ENCODE data around the gene SMYD3.
"Not testable (repeated sequence)": the region's sequence is repeated elsewhere in the genome, so short reads cannot be mapped to it uniquely, and the experiment has no call there.

SMYD3 gene

GRCh38 chr1:246071981-246072380, 435.1 kb downstream of the SMYD3 start:
- not testable (repeated sequence) for H3K27me3 ChIP-seq (ENCODE audit: control insufficient read depth in 2 of 2, insufficient read depth in 2 of 2, low read length in 2 of 2); H3K27ac ChIP-seq (ENCODE audit: low read depth in 2 of 2, low read length in 2 of 2); H3K9me3 ChIP-seq (ENCODE audit: control insufficient read depth in 2 of 2, low read length in 2 of 2); H3K4me1 ChIP-seq (ENCODE audit: control insufficient read depth in 2 of 2, insufficient read depth in 2 of 2, low read length in 2 of 2); H3K9ac ChIP-seq (ENCODE audit: low read depth in 1 of 2, low read length in 2 of 2); H3K4me3 ChIP-seq (ENCODE audit: low read length in 2 of 2); H3K36me3 ChIP-seq (ENCODE audit: control insufficient read depth in 2 of 2, insufficient read depth in 2 of 2, low read length in 2 of 2)

GRCh38 chr1:246071561-246071960, 435.5 kb downstream of the SMYD3 start:
- H3K9me3 ChIP-seq (ENCODE audit: control insufficient read depth in 2 of 2, low read length in 2 of 2); H3K4me3 ChIP-seq (ENCODE audit: low read length in 2 of 2); H3K27ac ChIP-seq (ENCODE audit: low read depth in 2 of 2, low read length in 2 of 2); H3K9ac ChIP-seq (ENCODE audit: low read depth in 1 of 2, low read length in 2 of 2); H3K36me3 ChIP-seq (ENCODE audit: control insufficient read depth in 2 of 2, insufficient read depth in 2 of 2, low read length in 2 of 2); H3K27me3 ChIP-seq (ENCODE audit: control insufficient read depth in 2 of 2, insufficient read depth in 2 of 2, low read length in 2 of 2); H3K4me1 ChIP-seq (ENCODE audit: control insufficient read depth in 2 of 2, insufficient read depth in 2 of 2, low read length in 2 of 2): not testable (repeated sequence)

- H3K9ac ChIP-seq (ENCODE audit: low read depth in 1 of 2, low read length in 2 of 2) = no peak overlapping the region
- H3K27me3 ChIP-seq (ENCODE audit: control insufficient read depth in 2 of 2, insufficient read depth in 2 of 2, low read length in 2 of 2) = no peaks in the 10 kb centered on the region
- H3K36me3 ChIP-seq (ENCODE audit: control insufficient read depth in 2 of 2, insufficient read depth in 2 of 2, low read length in 2 of 2) = no peaks in the 10 kb centered on the region
- no peak overlapping the region for H3K4me3 ChIP-seq (ENCODE audit: low read length in 2 of 2)
- no peaks in the 10 kb centered on the region for H3K4me1 ChIP-seq (ENCODE audit: control insufficient read depth in 2 of 2, insufficient read depth in 2 of 2, low read length in 2 of 2)
- H3K9me3 ChIP-seq (ENCODE audit: control insufficient read depth in 2 of 2, low read length in 2 of 2) = no peaks in the 10 kb centered on the region
- H3K27ac ChIP-seq (ENCODE audit: low read depth in 2 of 2, low read length in 2 of 2) = no peak overlapping the region
Measured at GRCh38 chr1:246069581-246069980, 437.5 kb downstream of the SMYD3 start.

GRCh38 chr1:246068619-246069509, 438.2 kb downstream of the SMYD3 start:
- H3K9me3 ChIP-seq (ENCODE audit: control insufficient read depth in 2 of 2, low read length in 2 of 2) = no peaks in the 10 kb centered on the region

GRCh38 chr1:246068217-246068512, 438.9 kb downstream of the SMYD3 start:
- Histone ChIP-seq H3K9ac (ENCODE audit: low read depth in 1 of 2, low read length in 2 of 2) (no peak overlapping the region), H3K9me3 (ENCODE audit: control insufficient read depth in 2 of 2, low read length in 2 of 2) (no peaks in the 10 kb centered on the region), H3K4me1 (ENCODE audit: control insufficient read depth in 2 of 2, insufficient read depth in 2 of 2, low read length in 2 of 2) (no peaks in the 10 kb centered on the region), H3K36me3 (ENCODE audit: control insufficient read depth in 2 of 2, insufficient read depth in 2 of 2, low read length in 2 of 2) (no peaks in the 10 kb centered on the region), H3K27ac (ENCODE audit: low read depth in 2 of 2, low read length in 2 of 2) (no peak overlapping the region), H3K27me3 (ENCODE audit: control insufficient read depth in 2 of 2, insufficient read depth in 2 of 2, low read length in 2 of 2) (no peaks in the 10 kb centered on the region), H3K4me3 (ENCODE audit: low read length in 2 of 2) (no peak overlapping the region)

More at GRCh38 chr1:246068619-246069509, 438.2 kb downstream of the SMYD3 start:
- Histone ChIP-seq H3K9ac (ENCODE audit: low read depth in 1 of 2, low read length in 2 of 2) (no peak overlapping the region), H3K27me3 (ENCODE audit: control insufficient read depth in 2 of 2, insufficient read depth in 2 of 2, low read length in 2 of 2) (no peaks in the 10 kb centered on the region), H3K27ac (ENCODE audit: low read depth in 2 of 2, low read length in 2 of 2) (no peak overlapping the region), H3K4me3 (ENCODE audit: low read length in 2 of 2) (no peak overlapping the region), H3K4me1 (ENCODE audit: control insufficient read depth in 2 of 2, insufficient read depth in 2 of 2, low read length in 2 of 2) (no peaks in the 10 kb centered on the region), H3K36me3 (ENCODE audit: control insufficient read depth in 2 of 2, insufficient read depth in 2 of 2, low read length in 2 of 2) (no peaks in the 10 kb centered on the region)

- H3K36me3 ChIP-seq (ENCODE audit: control insufficient read depth in 2 of 2, insufficient read depth in 2 of 2, low read length in 2 of 2) = no peaks in the 10 kb centered on the region
- H3K4me1 ChIP-seq (ENCODE audit: control insufficient read depth in 2 of 2, insufficient read depth in 2 of 2, low read length in 2 of 2) = no peaks in the 10 kb centered on the region
- H3K27ac ChIP-seq (ENCODE audit: low read depth in 2 of 2, low read length in 2 of 2) = no peak overlapping the region
- H3K27me3 ChIP-seq (ENCODE audit: control insufficient read depth in 2 of 2, insufficient read depth in 2 of 2, low read length in 2 of 2) = no peaks in the 10 kb centered on the region
- H3K4me3 ChIP-seq (ENCODE audit: low read length in 2 of 2) = no peak overlapping the region
- no peaks in the 10 kb centered on the region for H3K9me3 ChIP-seq (ENCODE audit: control insufficient read depth in 2 of 2, low read length in 2 of 2)
- H3K9ac ChIP-seq (ENCODE audit: low read depth in 1 of 2, low read length in 2 of 2) = no peak overlapping the region
Measured at GRCh38 chr1:246067432-246068216, 439.5 kb downstream of the SMYD3 start.

GRCh38 chr1:246066573-246066972, 440.5 kb downstream of the SMYD3 start:
- H3K27me3 ChIP-seq (ENCODE audit: control insufficient read depth in 2 of 2, insufficient read depth in 2 of 2, low read length in 2 of 2) = no peaks in the 10 kb centered on the region
- H3K4me1 ChIP-seq (ENCODE audit: control insufficient read depth in 2 of 2, insufficient read depth in 2 of 2, low read length in 2 of 2) = no peaks in the 10 kb centered on the region
- H3K9ac ChIP-seq (ENCODE audit: low read depth in 1 of 2, low read length in 2 of 2) = no peak overlapping the region
- no peaks in the 10 kb centered on the region for H3K36me3 ChIP-seq (ENCODE audit: control insufficient read depth in 2 of 2, insufficient read depth in 2 of 2, low read length in 2 of 2)
- H3K4me3 ChIP-seq (ENCODE audit: low read length in 2 of 2) = no peak overlapping the region
- H3K27ac ChIP-seq (ENCODE audit: low read depth in 2 of 2, low read length in 2 of 2) = no peak overlapping the region
- H3K9me3 ChIP-seq (ENCODE audit: control insufficient read depth in 2 of 2, low read length in 2 of 2) = no peaks in the 10 kb centered on the region

GRCh38 chr1:246065592-246065991, 441.5 kb downstream of the SMYD3 start:
- Histone ChIP-seq H3K27me3 (ENCODE audit: control insufficient read depth in 2 of 2, insufficient read depth in 2 of 2, low read length in 2 of 2) (no peaks in the 10 kb centered on the region), H3K27ac (ENCODE audit: low read depth in 2 of 2, low read length in 2 of 2) (no peak overlapping the region), H3K4me1 (ENCODE audit: control insufficient read depth in 2 of 2, insufficient read depth in 2 of 2, low read length in 2 of 2) (no peaks in the 10 kb centered on the region), H3K36me3 (ENCODE audit: control insufficient read depth in 2 of 2, insufficient read depth in 2 of 2, low read length in 2 of 2) (no peaks in the 10 kb centered on the region), H3K4me3 (ENCODE audit: low read length in 2 of 2) (no peak overlapping the region), H3K9me3 (ENCODE audit: control insufficient read depth in 2 of 2, low read length in 2 of 2) (no peaks in the 10 kb centered on the region), H3K9ac (ENCODE audit: low read depth in 1 of 2, low read length in 2 of 2) (no peak overlapping the region)

GRCh38 chr1:246064891-246065290, 442.2 kb downstream of the SMYD3 start:
- Histone ChIP-seq H3K27me3 (ENCODE audit: control insufficient read depth in 2 of 2, insufficient read depth in 2 of 2, low read length in 2 of 2) (no peaks in the 10 kb centered on the region), H3K4me3 (ENCODE audit: low read length in 2 of 2) (no peak overlapping the region), H3K36me3 (ENCODE audit: control insufficient read depth in 2 of 2, insufficient read depth in 2 of 2, low read length in 2 of 2) (no peaks in the 10 kb centered on the region), H3K27ac (ENCODE audit: low read depth in 2 of 2, low read length in 2 of 2) (no peak overlapping the region), H3K4me1 (ENCODE audit: control insufficient read depth in 2 of 2, insufficient read depth in 2 of 2, low read length in 2 of 2) (no peaks in the 10 kb centered on the region), H3K9me3 (ENCODE audit: control insufficient read depth in 2 of 2, low read length in 2 of 2) (no peaks in the 10 kb centered on the region), H3K9ac (ENCODE audit: low read depth in 1 of 2, low read length in 2 of 2) (no peak overlapping the region)

- H3K36me3 ChIP-seq (ENCODE audit: control insufficient read depth in 2 of 2, insufficient read depth in 2 of 2, low read length in 2 of 2) = no peaks in the 10 kb centered on the region
- H3K27me3 ChIP-seq (ENCODE audit: control insufficient read depth in 2 of 2, insufficient read depth in 2 of 2, low read length in 2 of 2) = no peaks in the 10 kb centered on the region
- no peak overlapping the region for H3K9ac ChIP-seq (ENCODE audit: low read depth in 1 of 2, low read length in 2 of 2)
- H3K4me3 ChIP-seq (ENCODE audit: low read length in 2 of 2) = no peak overlapping the region
- no peak overlapping the region for H3K27ac ChIP-seq (ENCODE audit: low read depth in 2 of 2, low read length in 2 of 2)
- no peaks in the 10 kb centered on the region for H3K4me1 ChIP-seq (ENCODE audit: control insufficient read depth in 2 of 2, insufficient read depth in 2 of 2, low read length in 2 of 2)
- no peaks in the 10 kb centered on the region for H3K9me3 ChIP-seq (ENCODE audit: control insufficient read depth in 2 of 2, low read length in 2 of 2)
Measured at GRCh38 chr1:246063013-246063616, 444.0 kb downstream of the SMYD3 start.

Data from mucosa of rectum (tissue), 2 donors.